HG02678 (cell line): ENCODE results near the gene SRD5A1.

Experiments used
- ATAC-seq: cut with Tn5 transposase; IDR thresholded peaks from one replicate; pipeline ENCODE4 v1.9.1; 2021; ENCODE audit warnings: mild to moderate bottlenecking, moderate library complexity; ENCODE audit not compliant: unreplicated experiment

SRD5A1 gene

GRCh38 chr5:6711409-6712141 is 78.3 kb downstream of the SRD5A1 start:
- peak; percentile 18 for ATAC-seq

GRCh38 chr5:6712142-6712576 is 78.9 kb downstream of the SRD5A1 start:
- peak; percentile 9 for ATAC-seq

DNA sequence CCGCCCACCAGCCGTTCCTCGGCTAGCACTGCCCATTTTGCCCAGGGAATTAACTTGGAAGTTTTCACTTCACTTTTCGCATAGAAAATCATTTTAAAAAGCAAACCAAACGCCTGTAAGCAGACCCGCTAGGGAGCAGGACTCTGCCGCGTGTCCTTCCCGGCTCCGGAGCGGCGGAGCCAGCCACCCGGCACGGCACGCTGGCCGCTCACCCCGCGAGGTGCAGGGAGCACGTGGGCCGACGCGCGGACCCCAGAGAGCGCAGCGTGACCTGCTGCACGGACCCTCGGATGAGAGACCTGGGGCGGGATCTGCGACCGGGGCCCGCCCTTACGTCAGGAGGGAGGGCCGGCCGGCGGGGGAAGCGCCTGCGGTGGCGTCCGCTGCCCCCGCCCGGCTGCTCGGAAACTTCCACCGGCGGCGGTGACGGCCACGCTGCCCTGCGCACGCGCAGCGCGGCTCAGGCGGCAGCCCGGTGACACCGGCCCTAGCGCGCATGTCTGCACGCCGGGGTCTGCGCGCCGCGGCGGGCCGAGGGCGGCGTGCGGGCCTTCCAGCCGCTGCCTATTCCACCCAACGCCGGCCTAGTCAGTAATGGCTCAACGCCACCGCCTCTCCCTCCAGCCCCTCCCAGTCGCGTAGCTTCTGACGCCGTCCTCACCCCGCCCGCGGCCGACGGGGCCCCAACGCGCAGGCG is 79.5 kb downstream of the SRD5A1 start:
- peak; percentile 61 for ATAC-seq

DNA sequence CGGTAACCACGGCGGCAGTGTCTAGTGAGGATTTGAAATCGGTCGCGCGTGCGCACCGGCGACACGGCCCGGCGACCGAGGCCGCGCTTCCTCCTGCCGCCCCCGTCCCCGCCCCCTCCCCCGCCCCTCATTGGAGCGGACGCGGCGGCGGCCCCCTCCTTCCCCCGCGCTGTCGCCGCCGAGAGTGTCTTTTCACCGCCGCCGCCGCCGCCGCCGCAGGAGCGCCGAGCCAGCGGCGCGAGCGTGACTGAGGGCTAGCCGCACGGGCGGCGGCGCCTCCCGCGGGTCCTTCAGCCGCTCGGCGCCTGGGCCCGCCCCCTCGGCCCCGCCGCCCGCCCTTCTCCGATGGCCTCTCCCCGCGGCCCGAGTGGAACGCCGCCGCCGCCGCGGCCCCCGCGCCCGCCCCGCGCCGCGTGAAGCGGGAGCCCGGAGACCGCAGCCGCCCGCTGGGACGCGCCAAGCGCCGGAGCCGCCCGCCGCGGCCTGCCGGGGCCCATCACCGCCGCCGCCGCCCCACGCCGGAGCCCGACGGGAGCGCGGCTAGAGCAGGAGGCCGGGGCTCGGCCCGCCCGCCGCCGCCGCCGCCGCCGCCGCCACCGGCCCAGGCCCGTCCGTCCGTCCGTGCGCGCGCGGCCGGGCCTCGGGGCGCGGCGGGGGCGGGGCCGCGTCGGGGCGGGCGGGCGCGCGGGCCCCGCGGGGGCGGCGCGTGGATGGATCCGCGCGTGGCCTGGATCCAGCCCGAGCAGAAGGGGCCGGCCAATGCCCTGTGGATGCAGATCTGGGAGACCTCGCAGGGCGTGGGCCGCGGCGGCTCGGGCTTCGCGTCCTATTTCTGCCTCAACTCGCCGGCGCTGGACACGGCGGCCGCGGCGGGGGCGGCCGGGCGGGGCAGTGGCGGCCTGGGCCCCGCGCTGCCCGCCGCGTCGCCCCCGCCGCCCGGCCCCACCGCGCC is 80.3 kb downstream of the SRD5A1 start, which contains the start of gene TENT4A:
TENT4A (plus strand) TSS at position 159 of the 952 bp plus-strand sequence; CDS start at position 711, 552 bp downstream.
- peak; percentile 12 for ATAC-seq

DNA sequence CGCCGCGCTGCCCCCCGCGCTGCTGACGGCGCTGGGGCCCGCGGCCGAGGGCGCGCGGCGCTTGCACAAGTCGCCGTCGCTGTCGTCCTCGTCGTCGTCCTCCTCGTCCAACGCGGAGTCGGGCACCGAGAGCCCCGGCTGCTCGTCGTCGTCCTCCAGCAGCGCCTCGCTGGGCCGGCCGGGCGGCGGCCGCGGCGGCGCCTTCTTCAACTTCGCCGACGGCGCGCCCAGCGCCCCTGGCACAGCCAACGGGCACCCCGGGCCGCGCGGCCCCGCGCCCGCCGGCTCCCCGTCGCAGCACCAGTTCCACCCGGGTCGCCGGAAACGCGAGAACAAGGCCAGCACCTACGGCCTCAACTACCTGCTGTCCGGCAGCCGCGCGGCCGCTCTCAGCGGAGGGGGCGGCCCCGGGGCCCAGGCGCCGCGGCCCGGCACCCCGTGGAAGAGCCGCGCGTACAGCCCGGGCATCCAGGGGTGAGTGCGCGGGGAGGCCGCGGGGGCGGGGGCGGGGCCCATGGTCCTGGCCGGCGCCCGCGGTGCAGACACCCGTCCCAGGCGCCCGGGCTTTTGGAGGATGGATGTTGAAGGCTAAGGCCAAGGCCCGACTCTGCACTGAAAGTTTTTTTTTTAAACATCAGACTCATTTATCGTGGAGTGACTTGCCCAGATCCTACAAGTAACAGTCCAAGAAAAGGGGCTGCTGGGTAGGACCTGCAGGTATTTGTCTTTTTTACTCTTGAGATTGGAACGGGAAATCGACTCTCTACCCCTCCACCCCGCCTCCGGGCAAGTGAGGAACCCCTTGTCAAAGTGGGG is 81.2 kb downstream of the SRD5A1 start:
- ATAC-seq = no peak

DNA sequence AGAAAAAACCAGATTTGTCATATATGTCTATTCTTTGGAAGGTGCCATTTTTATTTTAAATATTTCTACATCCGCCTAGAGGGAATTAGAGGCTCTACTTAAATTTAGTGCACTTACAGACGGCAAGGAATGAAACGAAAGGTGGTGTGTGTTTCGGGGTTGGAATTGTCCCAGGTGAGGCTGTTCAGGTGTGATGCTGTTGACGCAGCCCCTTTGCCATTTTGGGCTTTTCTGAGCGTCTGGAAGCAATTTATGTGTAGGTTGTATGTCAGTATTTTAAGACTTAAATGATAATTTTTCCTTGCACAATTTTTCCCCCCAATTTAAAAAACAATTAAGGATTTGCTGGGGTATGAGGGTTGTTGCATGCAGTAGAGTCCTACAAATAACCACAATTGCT is 82.0 kb downstream of the SRD5A1 start:
- ATAC-seq = no peak

DNA sequence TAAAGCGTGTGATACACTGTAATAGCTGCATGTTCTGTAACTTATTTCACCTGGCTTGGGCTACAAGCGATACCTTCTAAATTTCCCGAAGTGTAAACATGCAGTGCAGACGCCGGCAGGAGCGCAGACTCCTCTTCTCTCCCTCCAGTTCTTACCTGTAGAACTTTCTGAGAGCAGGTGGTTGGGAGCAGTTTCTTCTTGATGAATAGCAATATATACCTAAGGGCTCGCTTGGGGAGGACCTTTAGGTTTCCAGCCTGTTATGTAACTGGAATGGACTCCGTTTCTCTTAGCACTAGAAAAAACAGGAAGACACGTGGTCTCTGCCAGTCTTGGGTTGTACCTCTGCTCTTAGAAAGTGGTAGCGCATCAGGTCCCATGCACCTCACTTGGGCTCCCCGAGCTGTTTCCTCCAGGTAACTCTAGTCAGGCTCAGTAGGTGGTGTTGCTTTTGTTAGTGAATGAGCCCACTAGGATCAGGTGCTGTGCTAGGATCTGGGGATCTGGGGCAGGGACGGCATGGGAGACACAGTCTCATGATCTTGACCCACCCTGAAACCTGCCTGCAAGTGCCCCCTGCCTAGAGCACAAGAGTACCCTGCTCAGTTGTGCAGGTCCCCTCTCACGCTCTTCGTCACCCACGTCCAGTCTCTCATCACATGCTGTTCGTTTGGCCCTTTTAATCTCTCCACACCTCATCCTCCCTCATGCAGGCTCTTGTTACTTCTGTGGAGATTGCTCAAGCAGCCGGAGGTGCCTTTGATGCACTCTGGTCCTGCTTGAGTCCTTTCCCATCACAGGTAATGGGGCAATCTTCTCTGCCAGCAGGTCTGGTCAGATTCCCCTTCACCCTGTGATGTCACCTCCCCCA is 82.8 kb downstream of the SRD5A1 start:
- ATAC-seq = no peak

DNA sequence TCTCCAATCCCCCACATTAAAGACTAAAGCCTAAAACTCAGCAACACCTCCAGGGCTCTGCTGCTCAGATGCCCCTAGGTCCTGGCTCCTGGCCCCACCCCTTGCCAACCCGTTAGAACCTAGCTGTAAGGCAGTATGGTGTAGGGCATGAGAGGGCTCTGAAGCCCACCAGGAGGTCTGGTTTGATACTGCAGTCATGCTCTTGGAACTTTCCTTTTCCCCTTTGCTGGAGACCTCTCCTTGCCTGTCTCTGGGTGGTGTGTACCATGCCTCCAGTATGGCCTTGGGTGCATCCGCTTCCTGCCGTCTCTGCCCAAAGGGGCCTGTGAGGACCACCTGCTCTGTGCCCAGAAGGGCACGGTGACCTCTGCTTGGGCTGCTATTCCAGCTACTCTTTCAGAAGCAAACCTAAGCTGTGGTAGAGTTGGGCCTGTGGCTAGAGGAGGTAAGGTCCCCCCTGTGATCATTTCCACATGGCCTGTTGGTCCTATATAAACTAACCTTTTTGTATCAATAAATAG is 83.4 kb downstream of the SRD5A1 start:
- ATAC-seq = no peak

DNA sequence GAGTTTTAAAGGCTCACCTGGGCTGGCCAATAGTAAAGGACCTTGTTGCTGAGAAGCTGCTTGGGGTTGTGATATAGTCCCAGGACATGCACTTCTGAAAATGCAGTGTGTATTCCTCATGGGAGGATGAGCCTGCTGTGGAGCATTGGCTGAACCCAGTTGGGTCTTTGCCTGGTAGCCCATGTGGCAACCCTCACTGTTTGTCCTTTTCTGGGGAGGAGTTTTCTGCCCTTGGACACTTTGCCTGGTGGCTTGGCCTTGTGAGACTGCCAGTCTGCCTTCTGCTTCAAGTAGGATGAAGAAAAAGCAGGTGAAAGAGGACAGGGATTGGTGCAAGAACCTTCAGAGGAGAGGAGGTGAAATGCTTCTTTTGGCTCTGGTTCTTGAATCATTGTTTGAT is 84.0 kb downstream of the SRD5A1 start:
- no peak for ATAC-seq

GRCh38 chr5:6717687-6718086 is 84.4 kb downstream of the SRD5A1 start:
- no peak for ATAC-seq

DNA sequence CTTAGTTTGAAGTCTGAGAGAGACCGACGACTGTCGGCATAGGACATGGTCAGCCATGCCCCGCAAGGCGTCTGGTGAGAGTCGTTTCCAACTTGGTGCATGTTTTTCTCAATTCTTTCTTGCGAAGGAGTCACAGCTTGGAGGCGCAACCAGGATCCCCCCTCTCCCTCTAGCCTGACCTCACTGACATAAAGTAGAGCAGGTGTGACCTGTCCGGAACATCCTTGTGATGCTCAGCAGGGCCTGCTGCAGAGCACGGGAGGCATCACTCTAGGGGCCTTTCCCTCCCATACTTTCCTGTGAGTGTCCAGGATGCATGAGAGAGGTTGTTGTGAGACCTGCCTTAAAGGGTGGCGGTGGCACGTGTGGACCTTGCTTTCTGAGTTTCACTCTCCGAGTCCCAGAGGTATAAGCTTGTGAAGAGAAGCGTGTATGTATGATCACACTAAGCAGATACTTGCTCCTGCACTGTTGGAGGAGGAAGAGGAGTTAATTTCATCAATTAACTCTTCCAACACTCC is 85.0 kb downstream of the SRD5A1 start:
- ATAC-seq = no peak

DNA sequence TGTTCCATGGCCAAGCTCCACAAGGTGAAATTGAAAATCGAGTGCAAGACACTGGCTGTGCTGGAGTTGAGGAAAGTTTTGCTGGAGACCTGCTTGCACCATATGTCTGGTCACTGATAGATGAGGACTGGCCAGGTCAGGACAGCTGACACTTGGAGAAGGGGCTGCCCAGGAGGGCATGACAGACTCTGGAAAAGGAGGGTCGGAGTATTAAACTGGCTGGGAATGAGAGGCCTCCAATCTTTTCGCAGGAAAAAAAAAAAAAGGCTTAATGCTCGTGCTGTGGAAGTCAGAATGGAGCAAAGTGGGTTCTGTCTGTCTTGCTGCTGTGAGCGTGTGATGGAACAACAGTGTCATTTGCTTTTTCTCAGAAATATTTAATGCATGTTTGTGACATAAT is 85.5 kb downstream of the SRD5A1 start:
- no peak for ATAC-seq

DNA sequence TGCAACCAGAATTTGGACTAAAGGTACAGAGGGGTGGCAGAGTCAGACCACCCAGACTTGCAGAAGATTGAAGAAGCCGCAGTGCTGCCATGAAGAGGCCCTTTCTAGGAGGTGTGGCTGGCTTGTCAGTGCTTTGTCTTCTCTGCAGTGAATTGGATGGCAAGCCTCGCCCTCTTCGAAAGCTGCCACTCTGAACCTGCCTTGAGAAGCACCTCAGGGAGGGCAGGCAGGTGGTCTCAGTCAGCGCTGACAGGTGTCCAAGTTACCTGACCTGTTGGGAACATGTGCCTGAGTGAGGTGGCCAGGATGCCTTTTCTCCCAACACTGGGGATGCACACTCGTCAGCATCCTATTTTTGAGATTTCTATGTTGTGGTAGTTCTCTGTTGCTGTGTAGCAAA is 86.2 kb downstream of the SRD5A1 start:
- no peak for ATAC-seq

DNA sequence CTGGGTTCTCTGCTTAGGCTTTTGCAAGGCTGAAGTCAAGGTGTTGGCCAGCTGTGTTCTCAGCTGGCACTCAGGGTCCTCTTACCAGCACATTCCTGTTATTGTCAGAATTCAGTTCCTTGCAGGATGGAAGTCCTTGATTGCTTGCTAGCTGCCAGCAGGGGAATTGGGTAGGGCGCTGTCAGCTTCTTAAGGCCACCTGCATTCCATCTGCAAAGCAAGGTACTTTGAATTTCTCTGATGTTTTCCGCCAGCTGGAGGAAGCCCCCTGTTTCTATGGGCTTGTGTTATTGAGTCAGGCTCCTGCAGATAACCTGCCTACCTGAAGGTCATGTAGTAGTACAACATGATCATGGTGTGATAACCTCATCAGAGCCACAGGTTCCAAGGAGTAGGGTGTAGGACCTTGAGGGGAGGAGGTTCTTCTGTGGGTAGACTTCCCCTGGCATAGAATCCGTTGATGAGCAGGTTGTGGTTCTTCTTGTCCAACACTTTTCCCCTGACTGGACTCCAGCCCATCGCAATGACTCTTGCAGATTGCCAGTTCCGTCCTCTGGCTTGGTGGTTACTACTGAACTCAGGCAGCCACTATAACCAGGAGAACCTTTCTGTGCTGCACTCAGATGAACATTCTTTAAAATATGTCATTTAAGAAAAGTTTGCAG is 86.8 kb downstream of the SRD5A1 start:
- ATAC-seq = no peak

- ATAC-seq = no peak
Measured at GRCh38 chr5:6720561-6720921, 87.3 kb downstream of the SRD5A1 start.

- no peak for ATAC-seq
Measured at GRCh38 chr5:6721442-6721841, 88.2 kb downstream of the SRD5A1 start.

DNA sequence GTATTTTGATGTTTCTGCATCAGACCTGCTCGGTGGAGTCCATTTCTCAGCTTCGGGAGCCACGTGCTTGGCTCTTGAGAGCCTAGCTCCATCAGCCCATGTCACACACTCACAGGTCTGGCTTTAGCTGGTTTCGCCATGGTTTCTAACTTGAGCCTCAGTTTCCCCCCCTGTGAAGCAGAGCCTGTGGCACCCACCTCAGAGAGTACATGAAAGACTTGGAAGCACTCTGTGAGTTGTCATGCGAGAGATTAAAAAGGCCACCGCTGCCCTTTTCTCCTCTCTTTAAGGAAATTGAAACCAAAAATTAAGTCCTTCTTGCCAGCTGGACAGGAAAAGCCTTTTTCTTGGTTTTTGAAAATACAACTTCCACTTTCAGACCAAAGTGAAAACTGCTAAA is 88.8 kb downstream of the SRD5A1 start:
- peak; percentile 52 for ATAC-seq

GRCh38 chr5:6723122-6723815 is 90.0 kb downstream of the SRD5A1 start:
- no peak for ATAC-seq
